NCI-H187 (cell line): ENCODE measurements around the gene UBE2B.
A peak's percentile ranks its signal among the peaks of the same experiment; 100 is the strongest.

Source experiments
- DNase-seq, 2 experiments: peaks; one replicate each; lab custom pipeline; 2025; lab: John Stamatoyannopoulos, UW

The UBE2B gene

GRCh38 chr5:134437847-134438581 lies 66.6 kb downstream of the UBE2B start:
- DNase-seq = no peak

GRCh38 chr5:134438721-134439123 lies 67.4 kb downstream of the UBE2B start:
- DNase-seq = no peak

GRCh38 chr5:134439210-134439654 lies 67.9 kb downstream of the UBE2B start:
- peak; percentile 35 to 90 for DNase-seq

- DNase-seq = no peak
Measured at GRCh38 chr5:134440201-134440755, 68.9 kb downstream of the UBE2B start.
